Gastroesophageal sphincter (tissue), 4 donors: Measurements from ENCODE around the gene FBXW7. TPM values are rescaled to one million over a fixed set of nuclear protein-coding genes. Genes with fewer than 3 reads are reported as not detected.

Experiments used
- ATAC-seq: fragments of 150-250 bp; one replicate; pipeline ENCODE4 v1.9.1; 2016; ENCODE audit warnings: mild to moderate bottlenecking, moderate library complexity
- H3K27ac ChIP-seq, 4 donors: fragments of 200-600 bp; sonication (generic) in 3 of 4; 1 replicate in 3 of 4; 2 replicates in 1 of 4; pipeline ENCODE4 v1.5.1; 2016 to 2019
- H3K27me3 ChIP-seq: fragments of 200-600 bp; sonication (generic); one replicate; pipeline ENCODE4 v1.5.1; 2019
- H3K36me3 ChIP-seq, 2 donors: fragments of 200-600 bp; sonication (generic); one replicate each; pipeline ENCODE4 v1.5.1; 2019; ENCODE audit warnings: control low read depth in 1 of 2
- H3K4me1 ChIP-seq, 3 donors: fragments of 200-600 bp; sonication (generic); 1 replicate in 2 of 3; 2 replicates in 1 of 3; pipeline ENCODE4 v1.5.1; 2016 to 2019; ENCODE audit warnings: control low read depth in 2 of 3
- H3K4me3 ChIP-seq, 2 donors: fragments of 200-600 bp; sonication (generic); one replicate each; pipeline ENCODE4 v1.5.1; 2019; ENCODE audit warnings: mild to moderate bottlenecking in 1 of 2, moderate library complexity in 1 of 2
- H3K9me3 ChIP-seq, 3 donors: fragments of 200-600 bp; sonication (generic); one replicate each; pipeline ENCODE4 v1.5.1; 2017 to 2019; ENCODE audit warnings: control low read depth in 2 of 3
- CTCF ChIP-seq, 4 experiments: fragments of 200-600 bp in 2 of 4; fragments of 450-650 bp in 2 of 4; sonication (generic) in 1 of 4; IDR thresholded peaks; one replicate each; pipeline ENCODE4 v1.5.1; 2017 to 2019; ENCODE audit warnings: antibody characterized with exemption in 4 of 4, mild to moderate bottlenecking in 2 of 4, moderate library complexity in 2 of 4
- EP300 ChIP-seq: sonication (generic); formaldehyde crosslinking; IDR thresholded peaks from one replicate; pipeline ENCODE4 v1.6.1; 2017; ENCODE audit warnings: antibody characterized with exemption, mild to moderate bottlenecking
- POLR2A ChIP-seq, 2 donors: fragments of 450-650 bp; IDR thresholded peaks; one replicate each; pipeline ENCODE4 v1.6.1; 2017; ENCODE audit warnings: antibody characterized with exemption in 2 of 2, mild to moderate bottlenecking in 2 of 2, moderate library complexity in 1 of 2
- POLR2AphosphoS5 ChIP-seq: sonication (generic); formaldehyde crosslinking; IDR thresholded peaks from one replicate; pipeline ENCODE4 v1.6.1; 2017; ENCODE audit warnings: antibody characterized with exemption
- WGBS, 2 donors: methylation state at CpG; one replicate each; pipeline ENCODE4 v1.1.5; 2018; ENCODE audit warnings: low coverage in 1 of 2; 5-methylcytosine and 5-hydroxymethylcytosine counted together
- total RNA-seq, 4 donors: library from RNA; depleted of rRNA; stranded (reverse); fragments of >200 nt; gene quantifications; one replicate each; pipeline ENCODE4 v1.1.0, GENCODE V29; 2016

The FBXW7 gene
- total RNA-seq, 4 donors from 2014 or later = 55.1 to 120 (median 85.5) TPM

- no peak overlapping the region for H3K27ac ChIP-seq
- no peak overlapping the region for H3K4me3 ChIP-seq
- no peaks in the 10 kb centered on the region for H3K36me3 ChIP-seq
- TF ChIP-seq POLR2AphosphoS5 (no peak), EP300 (no peak), CTCF (IDR thresholded peaks at IDR 0.05) (no peak), POLR2A (IDR thresholded peaks at IDR 0.05) (no peak)
- H3K9me3 ChIP-seq = no peaks in the 10 kb centered on the region
- no peaks in the 10 kb centered on the region for H3K27me3 ChIP-seq
- peak; percentile 82 for ATAC-seq
- H3K4me1 ChIP-seq = no peaks in the 10 kb centered on the region
- WGBS, 2 donors = 91 to 96% methylated on average over 3 of the region's 3 CpGs
These were observed 195.1 kb downstream of the FBXW7 start for GRCh38 chr4:152340818-152341217.

- TF ChIP-seq CTCF (IDR thresholded peaks at IDR 0.05) = no peak
- TF ChIP-seq POLR2AphosphoS5 = no peak
- no peak for TF ChIP-seq EP300
- no peak for TF ChIP-seq POLR2A (IDR thresholded peaks at IDR 0.05)
- WGBS, 2 donors = 94 to 100% methylated on average over 1 to 3 of the region's 4 CpGs
These were observed 196.3 kb downstream of the FBXW7 start for GRCh38 chr4:152339576-152339975.

GRCh38 chr4:152334931-152335330 is 201.0 kb downstream of the FBXW7 start:
- TF ChIP-seq POLR2AphosphoS5 = no peak
- no peak for TF ChIP-seq CTCF (IDR thresholded peaks at IDR 0.05)
- TF ChIP-seq POLR2A (IDR thresholded peaks at IDR 0.05) = no peak
- 38 to 50% methylated on average over 2 of the region's 3 CpGs for WGBS, 2 donors
- no peak for ATAC-seq
- Histone ChIP-seq H3K9me3 (no peaks in the 10 kb centered on the region), H3K4me1 (no peaks in the 10 kb centered on the region), H3K27me3 (no peaks in the 10 kb centered on the region), H3K36me3 (peaks cover 0 to 28% of the 10 kb centered on the region in 2 donors), H3K4me3 (no peak overlapping the region), H3K27ac (no peak overlapping the region)

More at GRCh38 chr4:152339576-152339975, 196.3 kb downstream of the FBXW7 start:
- Histone ChIP-seq H3K27me3 (no peaks in the 10 kb centered on the region), H3K27ac (no peak overlapping the region), H3K4me1 (no peaks in the 10 kb centered on the region), H3K9me3 (no peaks in the 10 kb centered on the region), H3K4me3 (no peak overlapping the region), H3K36me3 (peaks cover 0 to 4% of the 10 kb centered on the region in 2 donors)
- no peak for ATAC-seq

GRCh38 chr4:152331042-152331441 is 204.8 kb downstream of the FBXW7 start:
- H3K27ac ChIP-seq = no peak overlapping the region
- H3K4me1 ChIP-seq = peaks cover 0 to 13% (median 0%) of the 10 kb centered on the region in 3 donors
- no peak for ATAC-seq
- H3K9me3 ChIP-seq = no peaks in the 10 kb centered on the region
- no peaks in the 10 kb centered on the region for H3K27me3 ChIP-seq
- no peak for TF ChIP-seq EP300
- TF ChIP-seq POLR2A (IDR thresholded peaks at IDR 0.05) = no peak
- TF ChIP-seq POLR2AphosphoS5 = no peak
- TF ChIP-seq CTCF (IDR thresholded peaks at IDR 0.05) = no peak
- no peak overlapping the region for H3K4me3 ChIP-seq
- WGBS, 2 donors = 85 to 94% methylated on average over 2 of the region's 2 CpGs
- peaks cover 0 to 53% of the 10 kb centered on the region in 2 donors for H3K36me3 ChIP-seq

GRCh38 chr4:152328582-152328981 is 207.3 kb downstream of the FBXW7 start:
- no peak overlapping the region for H3K4me3 ChIP-seq
- TF ChIP-seq POLR2A (IDR thresholded peaks at IDR 0.05) (no peak), EP300 (no peak), POLR2AphosphoS5 (no peak), CTCF (IDR thresholded peaks at IDR 0.05) (no peak)
- no peaks in the 10 kb centered on the region for H3K9me3 ChIP-seq
- H3K27me3 ChIP-seq = no peaks in the 10 kb centered on the region
- H3K36me3 ChIP-seq = peaks cover 0 to 69% of the 10 kb centered on the region in 2 donors
- ATAC-seq = no peak
- WGBS, 2 donors = 58 to 64% methylated on average over 1 of the region's 1 CpG
- no peak overlapping the region for H3K27ac ChIP-seq
- H3K4me1 ChIP-seq = peaks cover 0 to 13% (median 0%) of the 10 kb centered on the region in 3 donors
